Left renal pelvis (tissue), 4 donors: ENCODE measurements around the gene NLRP10. TPM values are rescaled to one million over a fixed set of nuclear protein-coding genes. Genes with fewer than 3 reads are reported as not detected.

Experiments used
- polyA plus RNA-seq, 4 donors: library from polyadenylated mRNA; unstranded; fragments of 120-200 nt; gene quantifications; one replicate each; pipeline ENCODE4 v1.2.1, GENCODE V29; 2013; ENCODE audit not compliant: insufficient read length in 4 of 4

Gene NLRP10
- polyA plus RNA-seq, 4 donors = not detected

Other genes with a start within 250 kb of the NLRP10 start
- not detected for gene OR5P2, start 168.5 kb downstream of the NLRP10 start, polyA plus RNA-seq
- gene OR5P3, start 134.6 kb downstream of the NLRP10 start, polyA plus RNA-seq = not detected
- gene OR10A6, start 34.2 kb downstream of the NLRP10 start, polyA plus RNA-seq = under 1 TPM in 2 of 4 donors, not detected in 2; 0.04 to 0.15 TPM
- under 1 TPM in 2 of 4 donors, not detected in 2; 0.10 to 0.13 TPM for gene OR10A3, start 23.7 kb downstream of the NLRP10 start, polyA plus RNA-seq
- gene EIF3F, start 21.9 kb upstream of the NLRP10 start, polyA plus RNA-seq = 100 to 1,000 TPM; 283 to 343 (median 321) TPM
- gene TUB, start 115.8 kb upstream of the NLRP10 start, polyA plus RNA-seq = 10 to 100 TPM; 23.4 to 28.6 (median 24.9) TPM
- 10 to 100 TPM in 3 of 4 donors, 1 to 10 TPM in 1; 6.6 to 18.1 (median 12.5) TPM for gene RIC3, start 203.6 kb upstream of the NLRP10 start, polyA plus RNA-seq